HepG2 (cell line): ENCODE measurements around the gene DZANK1. TPM values are rescaled to one million over a fixed set of nuclear protein-coding genes. Genes with fewer than 3 reads are reported as not detected.

Experiments
- CEBPG ChIP-seq: IDR thresholded peaks from 2 replicates; pipeline ENCODE4 v1.6.1; 2016
- FOSL1 ChIP-seq: sonication (generic); formaldehyde crosslinking; IDR thresholded peaks from 2 replicates; pipeline ENCODE4 v1.9.0; 2021; ENCODE audit warnings: missing genetic modification reagents, borderline replicate concordance
- FOSL2 ChIP-seq: sonication (generic); formaldehyde crosslinking; IDR thresholded peaks from 2 replicates; pipeline ENCODE4 v1.4.0; 2020; ENCODE audit warnings: missing genetic modification reagents
- KAT7 ChIP-seq: IDR thresholded peaks from 2 replicates; pipeline ENCODE4 v1.6.1; 2018; ENCODE audit warnings: borderline replicate concordance, missing compliant biosample characterization
- MAFG ChIP-seq: sonication (generic); formaldehyde crosslinking; IDR thresholded peaks from 2 replicates; pipeline ENCODE4 v1.5.1; 2020; ENCODE audit warnings: mild to moderate bottlenecking, missing genetic modification reagents
- REL ChIP-seq: sonication (generic); formaldehyde crosslinking; conservative IDR thresholded peaks from 2 replicates; pipeline ENCODE4 v1.8.0; 2022; ENCODE audit warnings: mild to moderate bottlenecking, missing genetic modification reagents, moderate library complexity
- RFX1 ChIP-seq: fragments of 450-650 bp; IDR thresholded peaks from 2 replicates; pipeline ENCODE4 v1.6.1; 2017
- SMAD3 ChIP-seq: sonication (generic); formaldehyde crosslinking; IDR thresholded peaks from 2 replicates; pipeline ENCODE4 v1.4.0; 2020; ENCODE audit warnings: missing genetic modification reagents
- SP1 ChIP-seq, 2 experiments: fragments of 450-650 bp in 1 of 2; sonication (generic) in 1 of 2; formaldehyde crosslinking in 1 of 2; IDR thresholded peaks; 2 replicates each; pipeline versions ENCODE4 v1.4.0 to v1.6.1; 2016 to 2020; ENCODE audit warnings: missing genetic modification reagents in 1 of 2
- TCF12 ChIP-seq, 2 experiments: fragments of 450-650 bp in 1 of 2; sonication (generic) in 1 of 2; formaldehyde crosslinking in 1 of 2; IDR thresholded peaks; 2 replicates each; pipeline versions ENCODE4 v1.6.1 to v1.8.0; 2017 to 2022; ENCODE audit warnings: antibody characterized with exemption in 1 of 2, mild to moderate bottlenecking in 1 of 2, missing genetic modification reagents in 1 of 2, moderate library complexity in 1 of 2
- TFAP4 ChIP-seq: sonication (generic); IDR thresholded peaks from 2 replicates; pipeline ENCODE4 v1.6.1; 2016; ENCODE audit warnings: low read depth, borderline replicate concordance
- TMF1 ChIP-seq: sonication (generic); formaldehyde crosslinking; IDR thresholded peaks from 2 replicates; pipeline ENCODE4 v1.8.1; 2022; ENCODE audit warnings: low read depth, missing genetic modification reagents
- TP53 ChIP-seq: sonication (generic); formaldehyde crosslinking; conservative IDR thresholded peaks from 2 replicates; pipeline ENCODE4 v1.4.0; 2020; ENCODE audit warnings: missing genetic modification reagents
- ZNF30 ChIP-seq: sonication (generic); formaldehyde crosslinking; IDR thresholded peaks from 2 replicates; pipeline ENCODE4 v1.5.0; 2020; ENCODE audit warnings: mild to moderate bottlenecking, missing genetic modification reagents
- ZNF335 ChIP-seq: sonication (generic); formaldehyde crosslinking; IDR thresholded peaks from 2 replicates; pipeline ENCODE4 v1.4.0; 2020; ENCODE audit warnings: missing genetic modification reagents
- ZNF414 ChIP-seq: sonication (generic); formaldehyde crosslinking; IDR thresholded peaks from 2 replicates; pipeline ENCODE4 v1.5.0; 2020; ENCODE audit warnings: missing genetic modification reagents
- ZNF552 ChIP-seq: sonication (generic); formaldehyde crosslinking; IDR thresholded peaks from 2 replicates; pipeline ENCODE4 v1.9.0; 2022; ENCODE audit warnings: missing genetic modification reagents, mild to moderate bottlenecking, borderline replicate concordance
- ZNF564 ChIP-seq: sonication (generic); formaldehyde crosslinking; IDR thresholded peaks from 2 replicates; pipeline ENCODE4 v1.8.1; 2023; ENCODE audit warnings: mild to moderate bottlenecking, missing genetic modification reagents
- ZNF646 ChIP-seq: sonication (generic); formaldehyde crosslinking; IDR thresholded peaks from 2 replicates; pipeline ENCODE4 v1.9.0; 2021; ENCODE audit warnings: mild to moderate bottlenecking, missing genetic modification reagents
- ZNF670 ChIP-seq: sonication (generic); formaldehyde crosslinking; IDR thresholded peaks from 2 replicates; pipeline ENCODE4 v1.8.0; 2022; ENCODE audit warnings: mild to moderate bottlenecking, missing genetic modification reagents, borderline replicate concordance
- ZNF7 ChIP-seq: IDR thresholded peaks from 2 replicates; pipeline ENCODE4 v1.6.1; 2016; ENCODE audit warnings: missing biosample characterization, missing genetic modification reagents
- polyA plus RNA-seq, 8 experiments: library from polyadenylated mRNA; depleted of rRNA in 3 of 8; stranded (reverse) in 7 of 8; unstranded in 1 of 8; fragments of >200 nt; fragmentation: Illumina TruSeq in 4 of 8; extraction: Trizol in 4 of 8; gene quantifications; 2 replicates each; pipeline versions ENCODE4 v1.2.1 to v1.2.3, GENCODE V29; 2011 to 2016; ENCODE audit warnings: low read depth in 4 of 8, missing spikeins in 1 of 8, mixed read lengths in 1 of 8; ENCODE audit not compliant: insufficient read depth in 1 of 8
- total RNA-seq, 5 experiments: library from RNA; depleted of rRNA; stranded (reverse); fragments of >200 nt; fragmentation: Illumina TruSeq; extraction: Trizol; gene quantifications; 2 replicates each; pipeline ENCODE4 v1.2.3, GENCODE V29; 2016; ENCODE audit warnings: low read depth in 1 of 5

Gene DZANK1
- total and polyA plus RNA-seq, 2 of the 13 experiments (the other 11 are each of a cell fraction or from before 2014, with no cell fraction given), result 1.6 to 3.2 TPM

GRCh38 chr20:18496740-18497592 lies 30.1 kb upstream of the DZANK1 start, which contains the start of gene RBBP9 (continued):
- TF ChIP-seq KAT7 (CRISPR knock-in tag) (peak; percentile 99), SMAD3 (peak; percentile 81), ZNF564 (CRISPR knock-in tag) (peak; percentile 86; the same call in 1 of the 2 replicates), REL (0 out of 2 replicates have a peak, but pooled peaks have one; percentile 60), ZNF30 (CRISPR knock-in tag) (no peak), TCF12 (IDR thresholded peaks at IDR 0.05) (no peak), TCF12 (CRISPR knock-in tag; IDR thresholded peaks at IDR 0.05) (peak; percentile 84; the same call in 1 of the 2 replicates), RFX1 (no peak), ZNF7 (no peak), ZNF670 (CRISPR knock-in tag) (no peak), ZNF552 (CRISPR knock-in tag) (peak; percentile 31; the same call in 1 of the 2 replicates), FOSL2 (peak; percentile 68), TMF1 (peak; percentile 29; the same call in 1 of the 2 replicates), TFAP4 (0 out of 2 replicates have a peak, but pooled peaks have one; percentile 44), MAFG (CRISPR knock-in tag) (no peak), ZNF646 (CRISPR knock-in tag) (no peak), TP53 (CRISPR knock-in tag) (no peak), FOSL1 (no peak), ZNF335 (peak; percentile 99), SP1 (IDR thresholded peaks at IDR 0.05) (no peak), SP1 (CRISPR knock-in tag; IDR thresholded peaks at IDR 0.05) (no peak; the same call in 1 of the 2 replicates), CEBPG (CRISPR knock-in tag) (peak; percentile 15; the same call in 1 of the 2 replicates), ZNF414 (peak; percentile 41; the same call in 1 of the 2 replicates)
